Measurements from ENCODE around the gene WNT3A. TPM values are rescaled to one million over a fixed set of nuclear protein-coding genes. Genes with fewer than 3 reads are reported as not detected.

The WNT3A gene
- total RNA-seq, 8 experiments from 2014 or later, result 0.05 to 1.3 (median 0.17) TPM; not detected in 1

DNA sequence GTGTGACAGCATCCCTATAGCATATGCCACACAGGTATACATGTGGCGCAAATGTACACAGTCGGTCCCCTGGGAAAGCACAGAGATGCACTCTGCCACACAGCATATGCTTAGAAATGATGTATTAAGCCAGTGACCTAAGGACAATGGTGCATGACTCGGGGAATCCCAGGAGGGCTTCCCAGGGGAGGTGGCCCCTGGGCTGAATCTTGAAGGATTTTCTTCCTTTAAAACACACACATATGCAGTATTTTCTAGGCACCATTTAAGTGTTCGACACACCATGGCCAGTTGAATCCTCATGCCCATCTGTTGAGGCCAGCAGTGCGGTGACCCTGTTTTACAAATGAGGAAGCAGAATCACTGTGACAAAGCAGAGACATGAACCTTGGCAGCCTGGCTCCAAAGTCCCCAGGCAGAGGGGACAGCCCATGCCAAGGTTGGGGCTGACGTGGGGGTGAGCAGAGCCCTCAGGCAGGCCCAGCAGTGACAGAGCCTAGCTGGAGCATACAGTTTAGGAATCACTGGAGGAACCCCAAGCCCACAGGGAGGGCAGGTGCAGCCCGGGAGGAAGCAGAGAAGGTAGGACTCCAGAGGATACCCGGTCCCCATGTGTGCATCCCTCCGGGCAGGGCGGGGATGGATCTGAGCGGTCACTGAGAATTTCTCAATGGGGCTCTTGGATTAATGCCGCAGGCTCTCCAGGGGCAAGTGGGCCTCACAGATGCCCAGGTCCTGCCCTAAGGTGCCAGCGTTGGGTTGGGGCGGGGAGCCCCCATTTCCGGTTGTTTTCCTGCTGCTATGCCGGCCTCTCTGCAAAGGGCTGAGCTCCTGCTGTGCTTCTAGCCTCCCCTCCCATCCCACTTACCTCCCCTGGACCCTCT, 28.4 kb downstream of the WNT3A start:
- H3K27ac ChIP-seq, result no peak overlapping the region
- in situ Hi-C loops (cut with MboI; ENCODE audit: low pct_unique_long_range_greater_than_20kb in 2 of 9, low sequenced_read_pairs in 9 of 9, unreplicated experiment in 9 of 9), result no loop called here
- no peak for ATAC-seq (replicated peaks in 6 of 8)
- no peak overlapping the region for H3K4me3 ChIP-seq
- peaks cover 8 to 18% of the 10 kb centered on the region in 2 donors for H3K4me1 ChIP-seq (replicated peaks in 1 of 2)
- WGBS, 10 experiments, result 27 to 90% (median 84%) methylated on average over 1 to 12 of the region's 16 CpGs; no CpG with 5 or more reads in 3 of the 10 experiments

DNA sequence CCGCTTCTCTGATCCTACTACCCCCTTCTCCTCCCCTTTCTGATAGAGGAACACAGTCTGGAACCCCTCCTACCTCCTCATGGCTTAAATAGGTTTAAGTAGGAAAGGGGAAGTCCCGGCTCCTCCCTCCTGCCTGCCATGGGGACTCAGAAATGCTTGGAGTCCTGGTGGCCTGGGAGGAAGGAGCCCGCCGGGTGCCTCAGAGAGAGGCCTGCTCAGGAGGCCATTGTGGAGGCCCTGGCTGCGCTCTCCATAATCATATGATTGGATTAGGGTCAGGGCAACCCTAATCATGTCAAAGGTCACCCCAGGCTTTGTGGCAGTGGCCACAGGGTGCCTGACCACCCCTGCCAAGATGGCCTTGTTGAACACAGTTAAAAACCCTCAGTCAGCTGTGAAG, 29.0 kb downstream of the WNT3A start:
- ATAC-seq (replicated peaks in 6 of 8), result no peak
- Histone ChIP-seq H3K4me3 (no peak overlapping the region), H3K4me1 (replicated peaks in 1 of 2) (peaks cover 8 to 18% of the 10 kb centered on the region in 2 donors), H3K27ac (no peak overlapping the region)
- WGBS, 10 experiments, result 20 to 80% (median 50%) methylated on average over 1 to 4 of the region's 5 CpGs; no CpG with 5 or more reads in 5 of the 10 experiments
- in situ Hi-C loops (cut with MboI; ENCODE audit: low pct_unique_long_range_greater_than_20kb in 2 of 9, low sequenced_read_pairs in 9 of 9, unreplicated experiment in 9 of 9), result no loop called here

DNA sequence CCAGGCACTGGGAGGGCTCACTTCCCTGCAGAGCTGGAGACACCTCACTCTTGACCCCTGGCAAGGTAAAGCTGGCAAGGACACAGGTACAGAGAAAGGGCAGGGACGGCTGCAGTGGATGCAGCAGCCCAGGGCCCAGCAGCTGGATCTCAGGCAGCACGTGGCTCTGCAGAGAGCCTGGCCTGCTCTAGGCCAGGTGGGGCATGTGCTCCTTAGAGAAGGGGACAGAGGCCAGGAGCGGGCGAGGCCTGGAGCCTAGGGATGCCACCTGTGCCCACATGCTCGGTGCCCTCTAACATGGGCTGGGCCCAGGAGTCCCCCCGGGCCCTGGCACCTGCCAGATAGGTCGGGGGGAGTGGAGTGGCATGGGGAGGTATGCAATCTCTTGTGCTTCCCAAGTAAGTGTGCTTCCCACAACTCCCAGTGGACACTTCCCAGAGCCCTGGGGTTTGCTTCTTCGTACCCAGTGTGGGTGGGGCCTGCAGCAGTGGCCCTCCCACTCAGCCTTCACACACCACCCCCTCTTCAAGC, 30.0 kb downstream of the WNT3A start:
- in situ Hi-C loops (cut with MboI; ENCODE audit: low pct_unique_long_range_greater_than_20kb in 2 of 9, low sequenced_read_pairs in 9 of 9, unreplicated experiment in 9 of 9), result no loop called here
- Histone ChIP-seq H3K4me1 (replicated peaks in 1 of 2) (peaks cover 8 to 18% of the 10 kb centered on the region in 2 donors), H3K4me3 (no peak overlapping the region), H3K27ac (no peak overlapping the region)
- ATAC-seq (replicated peaks in 6 of 8), result peak in 4 of 8 experiments; percentile 8 to 25 (median 15)
- WGBS, 10 experiments, result 17 to 100% (median 87%) methylated on average over 1 to 4 of the region's 8 CpGs; no CpG with 5 or more reads in 5 of the 10 experiments

DNA sequence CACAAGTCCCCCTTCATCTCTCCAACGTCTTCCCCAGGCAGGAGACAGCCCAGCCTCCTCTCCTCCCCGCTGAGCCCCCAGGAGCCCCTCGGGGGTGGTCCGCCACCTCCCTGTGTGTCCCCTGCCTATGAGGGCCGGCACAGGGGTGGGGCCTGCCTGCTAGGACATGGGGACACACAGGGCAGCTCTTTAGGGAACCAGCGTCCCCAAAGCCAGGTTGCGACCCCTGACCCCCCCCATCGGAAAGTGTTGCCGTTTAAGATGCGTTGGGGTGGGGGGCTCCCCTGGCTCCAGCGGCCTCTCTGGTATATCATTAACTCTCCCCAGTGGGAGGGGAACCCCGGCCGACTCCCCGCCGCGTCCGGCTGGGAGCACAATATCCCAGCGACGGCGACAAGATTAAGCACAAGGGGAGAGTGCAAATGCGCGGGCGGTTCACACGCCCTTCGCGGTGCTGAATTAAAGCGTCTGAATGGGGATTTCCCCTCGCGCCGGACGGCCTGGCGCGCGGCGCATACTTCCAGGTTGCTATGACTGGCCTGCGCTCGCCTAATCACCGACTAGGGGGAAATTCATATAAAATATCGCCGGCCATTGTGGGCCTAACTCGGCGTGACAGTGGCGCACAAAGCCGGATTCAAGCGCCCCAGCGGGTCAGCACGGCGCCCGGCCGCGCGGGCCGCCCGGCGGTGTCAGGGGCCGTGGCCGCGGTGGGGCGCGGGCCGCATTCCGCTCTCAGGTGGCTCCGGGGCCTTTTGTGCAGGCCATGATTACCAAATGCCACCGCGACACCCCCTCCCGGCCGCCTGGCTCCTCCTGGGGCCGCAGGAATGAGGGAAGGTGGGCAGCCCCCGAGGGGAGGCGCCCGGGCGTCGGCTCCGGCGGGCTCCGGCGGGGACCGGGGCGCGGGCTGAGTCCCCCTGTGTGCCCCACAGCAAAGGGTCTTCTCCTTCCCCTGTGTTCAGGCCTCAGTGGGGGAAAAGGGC, 30.9 kb downstream of the WNT3A start:
- Histone ChIP-seq H3K27ac (peak overlapping the region in 1 of 2 donors; percentile 57), H3K4me1 (replicated peaks in 1 of 2) (peaks cover 8 to 18% of the 10 kb centered on the region in 2 donors), H3K4me3 (peak overlapping the region; percentile 6 to 17 (median 11))
- 1 to 60% (median 4%) methylated on average over 1 to 48 of the region's 80 CpGs; no CpG with 5 or more reads in 7 of the 10 experiments for WGBS, 10 experiments
- in situ Hi-C loops (cut with MboI; ENCODE audit: low pct_unique_long_range_greater_than_20kb in 2 of 9, low sequenced_read_pairs in 9 of 9, unreplicated experiment in 9 of 9), result no loop called here
- ATAC-seq (replicated peaks in 6 of 8), result peak; percentile 83 to 93 (median 88)

DNA sequence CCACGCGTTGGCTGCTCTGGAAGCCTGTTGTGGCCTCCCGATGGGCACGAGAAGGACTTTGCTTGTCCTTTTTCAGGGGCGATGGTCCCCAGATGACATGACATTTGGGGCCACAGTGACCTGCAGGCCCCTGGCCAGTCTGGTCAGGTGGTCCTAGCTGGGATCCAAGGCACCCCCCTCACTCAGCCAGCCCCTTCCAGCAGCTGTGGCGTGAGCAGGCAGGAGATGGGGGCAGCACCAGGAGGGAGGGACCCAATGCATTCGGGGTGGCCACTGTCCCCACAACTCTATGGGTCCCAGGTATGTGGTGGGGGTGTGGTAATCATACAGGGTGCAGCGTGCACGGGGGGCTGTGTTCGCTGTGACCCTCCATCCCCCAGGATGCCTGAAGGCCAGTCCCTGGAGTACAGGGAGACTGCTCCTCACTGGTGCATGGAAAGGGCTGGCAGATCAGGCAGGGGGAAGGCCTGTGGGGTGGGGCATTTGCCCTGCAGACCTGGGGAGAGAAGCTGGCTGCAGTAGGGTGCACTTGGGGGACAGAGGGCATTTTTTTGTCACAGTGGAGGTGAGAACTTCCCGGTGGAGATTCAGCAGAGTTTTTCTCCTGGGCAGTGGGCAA, 31.7 kb downstream of the WNT3A start:
- peaks cover 8 to 18% of the 10 kb centered on the region in 2 donors for H3K4me1 ChIP-seq (replicated peaks in 1 of 2)
- WGBS, 10 experiments, result 30 to 89% (median 47%) methylated on average over 1 to 6 of the region's 11 CpGs; no CpG with 5 or more reads in 7 of the 10 experiments
- in situ Hi-C loops (cut with MboI; ENCODE audit: low pct_unique_long_range_greater_than_20kb in 2 of 9, low sequenced_read_pairs in 9 of 9, unreplicated experiment in 9 of 9), result no loop called here
- no peak overlapping the region for H3K4me3 ChIP-seq
- H3K27ac ChIP-seq, result peak overlapping the region in 1 of 2 donors; percentile 57
- ATAC-seq (replicated peaks in 6 of 8), result no peak

DNA sequence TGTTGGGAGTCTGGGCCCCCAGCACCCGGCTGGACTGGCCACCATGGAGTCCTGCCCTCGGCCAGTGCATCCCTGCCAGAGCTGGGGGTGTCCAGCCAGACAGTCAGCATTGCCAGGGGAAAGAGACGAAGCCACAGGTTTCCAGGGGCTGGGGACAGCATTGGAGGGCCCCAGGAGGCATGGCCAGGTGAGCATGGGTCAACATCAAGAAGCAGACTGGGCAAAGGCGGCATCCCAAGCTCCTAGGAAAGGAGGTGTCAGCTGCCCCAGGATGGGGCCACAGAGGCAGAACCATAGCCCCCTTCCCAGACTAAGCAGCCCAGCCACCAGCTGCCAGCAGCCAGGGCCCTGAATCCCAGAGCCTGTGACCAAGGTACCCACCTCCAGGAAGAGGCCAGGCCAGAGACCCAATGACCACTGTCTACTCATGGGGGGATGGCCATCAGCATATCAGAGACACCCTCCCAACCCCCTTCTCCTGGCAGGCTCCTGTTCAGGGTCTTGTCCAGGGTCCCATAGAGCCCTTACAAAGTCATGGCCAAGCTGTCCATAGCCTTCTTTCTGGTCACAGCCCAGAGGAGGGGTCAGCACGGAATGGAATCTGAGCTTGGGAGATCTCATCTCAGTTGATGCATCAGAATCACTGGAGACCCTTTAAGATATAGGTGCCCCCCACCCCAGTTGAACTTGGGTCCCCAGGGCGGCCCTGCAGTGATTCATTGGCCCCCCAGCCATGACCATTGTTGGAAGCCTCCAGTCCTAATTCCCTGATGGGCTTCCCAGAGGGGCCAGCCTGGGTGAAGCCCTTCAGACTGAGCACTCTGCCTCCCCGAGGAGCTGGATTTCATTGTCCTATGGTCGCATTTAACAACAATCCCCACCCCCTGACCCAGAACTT, 32.5 kb downstream of the WNT3A start:
- 0 to 100% (median 73%) methylated on average over 1 to 4 of the region's 8 CpGs; no CpG with 5 or more reads in 4 of the 10 experiments for WGBS, 10 experiments
- H3K27ac ChIP-seq, result no peak overlapping the region
- no peak for ATAC-seq (replicated peaks in 6 of 8)
- in situ Hi-C loops (cut with MboI; ENCODE audit: low pct_unique_long_range_greater_than_20kb in 2 of 9, low sequenced_read_pairs in 9 of 9, unreplicated experiment in 9 of 9), result no loop called here
- H3K4me3 ChIP-seq, result no peak overlapping the region
- H3K4me1 ChIP-seq (replicated peaks in 1 of 2), result peaks cover 8 to 18% of the 10 kb centered on the region in 2 donors

DNA sequence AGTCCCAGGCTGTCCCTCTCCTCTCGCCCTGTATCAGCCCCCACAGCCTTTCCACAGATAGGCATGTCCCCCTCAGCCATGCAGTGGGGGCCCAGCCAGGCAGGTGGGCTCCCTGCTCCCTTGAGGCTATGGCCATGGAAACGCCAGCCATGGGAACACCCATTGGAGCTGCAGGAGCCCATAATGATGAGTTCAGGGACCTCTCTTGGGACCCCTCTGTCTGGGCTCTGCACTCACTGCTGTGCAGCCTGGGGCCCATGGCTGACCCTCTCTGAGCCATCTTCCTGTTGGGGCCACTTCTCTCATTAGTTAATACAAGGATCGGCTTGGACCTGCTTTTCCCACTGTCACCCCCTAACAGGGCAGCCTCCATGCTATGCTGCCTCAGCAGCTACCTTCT, 33.2 kb downstream of the WNT3A start:
- in situ Hi-C loops (cut with MboI; ENCODE audit: low pct_unique_long_range_greater_than_20kb in 2 of 9, low sequenced_read_pairs in 9 of 9, unreplicated experiment in 9 of 9), result no loop called here
- Histone ChIP-seq H3K27ac (no peak overlapping the region), H3K4me3 (no peak overlapping the region), H3K4me1 (replicated peaks in 1 of 2) (peaks cover 8 to 18% of the 10 kb centered on the region in 2 donors)
- WGBS, 10 experiments, result 10 to 100% (median 68%) methylated on average over 1 to 3 of the region's 3 CpGs; no CpG with 5 or more reads in 5 of the 10 experiments
- no peak for ATAC-seq (replicated peaks in 6 of 8)

DNA sequence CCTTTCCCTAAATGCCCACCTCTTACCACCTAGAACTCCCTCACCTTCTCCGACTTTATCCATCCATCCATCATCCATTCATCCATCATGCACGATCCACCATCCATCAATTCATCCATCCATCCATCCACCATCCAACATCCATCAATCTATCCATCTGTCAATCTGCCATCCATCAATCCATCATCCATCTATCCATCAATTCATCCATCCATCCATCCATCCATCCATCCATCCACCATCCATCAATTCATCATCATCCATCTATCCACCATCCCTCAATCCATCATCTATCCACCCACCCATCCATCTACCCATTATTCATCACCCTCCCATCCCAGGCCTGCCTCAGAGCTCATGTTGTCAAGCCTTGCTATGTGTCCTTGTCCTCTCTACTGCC, 34.5 kb downstream of the WNT3A start:
- Histone ChIP-seq H3K4me1 (replicated peaks in 1 of 2) (peaks cover 8 to 18% of the 10 kb centered on the region in 2 donors), H3K27ac (no peak overlapping the region), H3K4me3 (no peak overlapping the region)
- in situ Hi-C loops (cut with MboI; ENCODE audit: low pct_unique_long_range_greater_than_20kb in 2 of 9, low sequenced_read_pairs in 9 of 9, unreplicated experiment in 9 of 9), result no loop called here
- WGBS, 10 experiments, result 0 to 67% (median 45%) methylated on average over 1 to 2 of the region's 2 CpGs; no CpG with 5 or more reads in 1 of the 10 experiments
- ATAC-seq (replicated peaks in 6 of 8), result no peak

DNA sequence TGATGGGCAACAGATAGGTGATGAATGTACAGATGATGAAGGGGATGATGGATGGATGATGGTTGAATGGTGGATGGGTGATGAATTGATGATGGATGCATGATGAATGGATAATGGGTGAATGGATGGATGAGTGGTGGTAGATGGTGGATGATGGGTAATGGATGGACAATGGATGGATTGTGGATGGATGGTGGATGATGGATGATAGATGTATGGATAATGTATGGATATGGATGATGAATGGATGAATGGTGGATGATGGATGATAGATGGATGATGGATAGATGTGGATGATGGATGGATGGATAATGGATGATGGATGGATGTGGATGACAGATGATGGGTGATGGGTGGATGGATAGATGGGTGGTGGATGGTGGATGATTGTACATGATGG, 35.7 kb downstream of the WNT3A start:
- in situ Hi-C loops (cut with MboI; ENCODE audit: low pct_unique_long_range_greater_than_20kb in 2 of 9, low sequenced_read_pairs in 9 of 9, unreplicated experiment in 9 of 9), result no loop called here
- Histone ChIP-seq H3K4me1 (replicated peaks in 1 of 2) (peaks cover 4 to 7% of the 10 kb centered on the region in 2 donors), H3K4me3 (no peak overlapping the region), H3K27ac (no peak overlapping the region)
- no peak for ATAC-seq (replicated peaks in 6 of 8)

DNA sequence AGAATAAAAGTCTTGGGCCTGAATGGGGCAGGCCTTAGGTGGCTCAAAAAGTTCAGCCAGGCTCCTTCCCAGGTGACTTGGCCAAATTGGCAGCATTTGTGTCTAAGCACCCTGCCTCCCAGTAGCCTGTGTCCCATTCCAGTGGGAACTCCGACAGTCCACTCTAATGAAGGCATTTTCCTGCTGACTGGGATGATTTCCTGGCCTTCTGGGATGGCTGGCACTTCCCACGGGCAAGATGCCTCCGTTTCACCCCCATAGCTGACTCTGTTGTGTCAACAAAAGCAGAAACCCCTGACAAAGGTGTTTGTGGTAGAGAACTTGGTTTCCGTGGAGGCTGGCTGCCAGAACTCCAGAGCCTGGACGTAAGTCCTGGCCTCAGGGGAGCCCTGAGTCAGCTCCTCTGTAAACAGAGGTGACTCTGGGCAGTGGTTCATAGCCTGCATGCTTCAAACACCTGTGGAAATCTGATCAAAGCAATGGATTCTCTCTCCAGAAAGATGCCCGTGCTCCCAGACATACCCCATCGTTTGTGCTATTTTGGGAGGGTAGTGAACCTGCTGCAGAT, 36.6 kb downstream of the WNT3A start:
- Histone ChIP-seq H3K4me3 (no peak overlapping the region), H3K4me1 (replicated peaks in 1 of 2) (peaks cover 0 to under 1% of the 10 kb centered on the region in 2 donors), H3K27ac (no peak overlapping the region)
- peak in 1 of 8 experiments; percentile 41 for ATAC-seq (replicated peaks in 6 of 8)
- in situ Hi-C loops (cut with MboI; ENCODE audit: low pct_unique_long_range_greater_than_20kb in 2 of 9, low sequenced_read_pairs in 9 of 9, unreplicated experiment in 9 of 9), result no loop called here
- 0 to 100% (median 47%) methylated on average over 1 to 7 of the region's 7 CpGs; no CpG with 5 or more reads in 2 of the 10 experiments for WGBS, 10 experiments

DNA sequence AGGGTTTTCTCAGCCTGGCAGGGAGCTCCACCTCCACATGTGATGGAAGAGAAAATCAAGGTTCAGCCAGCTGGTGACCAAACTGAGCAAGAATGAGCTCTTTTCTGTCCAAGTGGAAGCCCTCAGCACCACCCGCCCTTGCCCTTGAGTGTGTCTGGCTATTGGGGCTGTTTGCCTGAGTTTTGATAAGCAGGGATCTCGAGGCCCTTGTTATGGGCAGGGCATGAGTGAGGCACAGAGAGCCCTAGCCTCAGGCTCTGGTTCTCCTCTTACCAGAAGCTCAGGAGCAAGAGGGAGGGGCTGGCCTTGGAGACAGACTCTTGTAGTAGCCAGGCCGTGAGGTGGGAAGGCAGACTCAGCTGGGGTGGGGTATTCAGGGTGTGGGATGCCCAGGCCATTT, 38.2 kb downstream of the WNT3A start:
- in situ Hi-C loops (cut with MboI; ENCODE audit: low pct_unique_long_range_greater_than_20kb in 2 of 9, low sequenced_read_pairs in 9 of 9, unreplicated experiment in 9 of 9), result no loop called here
- WGBS, 10 experiments, result 0 to 80% (median 67%) methylated on average over 1 to 3 of the region's 3 CpGs; no CpG with 5 or more reads in 5 of the 10 experiments

More for the DNA sequence above, 38.2 kb downstream of the WNT3A start:
- Histone ChIP-seq H3K4me3 (no peak overlapping the region), H3K4me1 (replicated peaks in 1 of 2) (no peaks in the 10 kb centered on the region), H3K27ac (no peak overlapping the region)
- peak in 3 of 8 experiments; percentile 30 to 97 (median 79) for ATAC-seq (replicated peaks in 6 of 8)
